Activated CD4-positive, alpha-beta T cell treated with anti-CD3 and anti-CD28 coated beads, Interleukin-2, amount 50 U/mL, for 48 hours (primary cell): Measurements from ENCODE around the gene ADGRL3.
"Not testable (repeated sequence)": the region's sequence is repeated elsewhere in the genome, so short reads cannot be mapped to it uniquely, and the experiment has no call there.

Experiments
- DNase-seq, 2 experiments: peaks; one replicate each; pipeline ENCODE4 v3.0.0-alpha.2; 2020

The ADGRL3 gene

GRCh38 chr4:61293707-61294400, 93.7 kb downstream of the ADGRL3 start:
- DNase-seq = no peak

- DNase-seq = no peak
Observed at GRCh38 chr4:61294936-61295335, 94.8 kb downstream of the ADGRL3 start.

GRCh38 chr4:61296144-61296543, 96.0 kb downstream of the ADGRL3 start:
- no peak for DNase-seq

GRCh38 chr4:61298178-61298740, 98.1 kb downstream of the ADGRL3 start:
- no peak for DNase-seq

GRCh38 chr4:61299316-61299715, 99.2 kb downstream of the ADGRL3 start:
- DNase-seq = no peak

GRCh38 chr4:61300266-61300844, 100.2 kb downstream of the ADGRL3 start:
- DNase-seq = no peak

GRCh38 chr4:61301271-61301670, 101.1 kb downstream of the ADGRL3 start:
- DNase-seq = no peak

GRCh38 chr4:61308033-61308432, 107.9 kb downstream of the ADGRL3 start:
- no peak for DNase-seq

- DNase-seq = no peak
Observed at GRCh38 chr4:61309616-61310015, 109.5 kb downstream of the ADGRL3 start.

GRCh38 chr4:61312526-61312925, 112.4 kb downstream of the ADGRL3 start:
- DNase-seq = no peak

GRCh38 chr4:61318431-61318830, 118.3 kb downstream of the ADGRL3 start:
- no peak for DNase-seq

- DNase-seq = no peak
Observed at GRCh38 chr4:61319156-61319555, 119.0 kb downstream of the ADGRL3 start.

GRCh38 chr4:61320154-61320553, 120.0 kb downstream of the ADGRL3 start:
- DNase-seq = no peak

GRCh38 chr4:61320631-61321030, 120.5 kb downstream of the ADGRL3 start:
- DNase-seq = no peak

- DNase-seq = no peak
Observed at GRCh38 chr4:61332693-61333092, 132.6 kb downstream of the ADGRL3 start.

GRCh38 chr4:61333490-61333889, 133.4 kb downstream of the ADGRL3 start:
- DNase-seq = no peak

- DNase-seq = no peak
Observed at GRCh38 chr4:61335241-61335763, 135.2 kb downstream of the ADGRL3 start.

- DNase-seq = no peak
Observed at GRCh38 chr4:61336488-61336887, 136.4 kb downstream of the ADGRL3 start.

- no peak for DNase-seq
Observed at GRCh38 chr4:61336916-61337315, 136.8 kb downstream of the ADGRL3 start.

- no peak for DNase-seq
Observed at GRCh38 chr4:61342061-61342460, 141.9 kb downstream of the ADGRL3 start.

GRCh38 chr4:61350932-61351331, 150.8 kb downstream of the ADGRL3 start:
- DNase-seq = no peak

GRCh38 chr4:61356696-61357095, 156.6 kb downstream of the ADGRL3 start:
- no peak for DNase-seq

GRCh38 chr4:61359301-61359700, 159.2 kb downstream of the ADGRL3 start:
- no peak for DNase-seq

GRCh38 chr4:61372817-61373216, 172.7 kb downstream of the ADGRL3 start:
- DNase-seq = not testable (repeated sequence)
